Mesendoderm (in vitro differentiated cells): ENCODE measurements around the gene CCNY.
A peak's percentile ranks its signal among the peaks of the same experiment; 100 is the strongest.
"Not testable (repeated sequence)": the region's sequence is repeated elsewhere in the genome, so short reads cannot be mapped to it uniquely, and the experiment has no call there.

Experiments used
- DNase-seq: peaks from one replicate; pipeline ENCODE4 v3.0.0; 2013
- H2AK5ac ChIP-seq: 2 replicates; pipeline ENCODE4 v1.6.1; 2013; ENCODE audit warnings: low read length, inconsistent platforms
- H2BK120ac ChIP-seq: 2 replicates; pipeline ENCODE4 v1.6.1; 2013; ENCODE audit warnings: low read depth, mild to moderate bottlenecking, low read length, moderate library complexity, mixed read lengths
- H2BK15ac ChIP-seq: replicated peaks from 2 replicates; pipeline ENCODE4 v1.6.1; 2013; ENCODE audit warnings: low read depth, mild to moderate bottlenecking, moderate library complexity
- H2BK5ac ChIP-seq: 2 replicates; pipeline ENCODE4 v1.6.1; 2013; ENCODE audit warnings: low read length, inconsistent platforms
- H3K18ac ChIP-seq: 2 replicates; pipeline ENCODE4 v1.6.1; 2013; ENCODE audit warnings: mild to moderate bottlenecking, low read length, mixed read lengths
- H3K23ac ChIP-seq: one replicate; pipeline ENCODE4 v1.6.1; 2013; ENCODE audit warnings: low read length
- H3K27ac ChIP-seq: 2 replicates; pipeline ENCODE4 v1.5.1; 2013; ENCODE audit warnings: low read depth, mild to moderate bottlenecking, inconsistent platforms, low read length, moderate library complexity
- H3K27me3 ChIP-seq: 2 replicates; pipeline ENCODE4 v1.6.1; 2013; ENCODE audit warnings: low read length, control low read depth, mild to moderate bottlenecking, inconsistent platforms; ENCODE audit not compliant: insufficient read depth, poor library complexity
- H3K36me3 ChIP-seq: 2 replicates; pipeline ENCODE4 v1.6.1; 2013; ENCODE audit warnings: low read length, inconsistent platforms; ENCODE audit not compliant: control insufficient read depth, insufficient read depth
- H3K4ac ChIP-seq: one replicate; pipeline ENCODE4 v1.6.1; 2013; ENCODE audit warnings: low read depth, mild to moderate bottlenecking, low read length, moderate library complexity
- H3K4me1 ChIP-seq: 2 replicates; pipeline ENCODE4 v1.6.1; 2013; ENCODE audit warnings: low read depth, low read length, inconsistent platforms; ENCODE audit not compliant: control insufficient read depth
- H3K4me2 ChIP-seq: 2 replicates; pipeline ENCODE4 v1.6.1; 2013; ENCODE audit warnings: low read length
- H3K4me3 ChIP-seq: 2 replicates; pipeline ENCODE4 v1.5.1; 2013; ENCODE audit warnings: mild to moderate bottlenecking, low read length
- H3K56ac ChIP-seq: one replicate; pipeline ENCODE4 v1.6.1; 2013; ENCODE audit warnings: low read length
- H3K79me1 ChIP-seq: 2 replicates; pipeline ENCODE4 v1.6.1; 2013; ENCODE audit warnings: low read length, inconsistent platforms
- H3K79me2 ChIP-seq: 2 replicates; pipeline ENCODE4 v1.6.1; 2013; ENCODE audit warnings: mild to moderate bottlenecking, low read length; ENCODE audit not compliant: control insufficient read depth, insufficient read depth
- H3K9ac ChIP-seq: 2 replicates; pipeline ENCODE4 v1.6.1; 2013; ENCODE audit warnings: low read length, inconsistent platforms
- H4K5ac ChIP-seq: one replicate; pipeline ENCODE4 v1.6.1; 2013; ENCODE audit warnings: low read length
- H4K8ac ChIP-seq: one replicate; pipeline ENCODE4 v1.6.1; 2013; ENCODE audit warnings: low read depth, mild to moderate bottlenecking, control low read depth, low read length, moderate library complexity
- WGBS: extraction: QIAGEN DNeasy Blood & Tissue Kit; methylation state at CpG from one replicate; pipeline ENCODE4 v1.1.7; 2013; ENCODE audit warnings: low lambda C conversion rate, missing lambda C conversion rate; ENCODE audit not compliant: insufficient coverage; ENCODE audit errors: extremely low coverage; 5-methylcytosine and 5-hydroxymethylcytosine counted together

The CCNY gene

DNA sequence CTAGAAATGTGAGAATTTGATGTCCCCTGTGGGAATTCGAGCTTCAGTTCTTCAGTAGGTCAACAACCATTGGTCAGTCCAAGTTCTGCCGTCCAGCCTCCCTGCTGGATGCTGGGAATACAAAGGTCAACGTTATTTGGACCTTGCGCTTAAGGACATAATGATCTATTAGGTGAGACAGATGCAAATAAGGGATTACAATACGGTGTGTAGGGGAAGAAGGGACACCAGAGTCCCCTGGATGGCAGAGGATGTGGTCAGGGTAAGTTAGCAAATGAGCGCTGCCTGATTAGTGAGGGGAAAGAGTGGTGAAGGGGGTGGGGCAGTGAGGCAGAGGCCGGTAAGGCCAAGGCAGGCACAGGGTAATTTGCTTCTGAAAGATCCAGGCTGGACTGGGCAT lies 16.2 kb downstream of the CCNY start:
- no peak overlapping the region for H2BK120ac ChIP-seq
- no peaks in the 10 kb centered on the region for H3K27me3 ChIP-seq
- H3K27ac ChIP-seq: no peak overlapping the region
- no CpG with 5 or more reads among the region's 7 CpGs for WGBS
- H3K79me2 ChIP-seq: peaks cover 55% of the 10 kb centered on the region
- no peak for DNase-seq
- H3K9ac ChIP-seq: no peak overlapping the region
- no peak overlapping the region for H2BK5ac ChIP-seq
- no peak overlapping the region for H3K56ac ChIP-seq
- no peak overlapping the region for H3K4ac ChIP-seq
- H3K4me3 ChIP-seq: no peak overlapping the region
- no peak overlapping the region for H4K5ac ChIP-seq
- H3K36me3 ChIP-seq: no peaks in the 10 kb centered on the region
- peak overlapping the region; percentile 24 for H3K23ac ChIP-seq
- H4K8ac ChIP-seq: no peak overlapping the region
- no peak overlapping the region for H2AK5ac ChIP-seq
- no peak overlapping the region for H3K18ac ChIP-seq
- H2BK15ac ChIP-seq: no peak overlapping the region
- no peak overlapping the region for H3K4me2 ChIP-seq
- H3K4me1 ChIP-seq: no peaks in the 10 kb centered on the region
- peaks cover 35% of the 10 kb centered on the region for H3K79me1 ChIP-seq

DNA sequence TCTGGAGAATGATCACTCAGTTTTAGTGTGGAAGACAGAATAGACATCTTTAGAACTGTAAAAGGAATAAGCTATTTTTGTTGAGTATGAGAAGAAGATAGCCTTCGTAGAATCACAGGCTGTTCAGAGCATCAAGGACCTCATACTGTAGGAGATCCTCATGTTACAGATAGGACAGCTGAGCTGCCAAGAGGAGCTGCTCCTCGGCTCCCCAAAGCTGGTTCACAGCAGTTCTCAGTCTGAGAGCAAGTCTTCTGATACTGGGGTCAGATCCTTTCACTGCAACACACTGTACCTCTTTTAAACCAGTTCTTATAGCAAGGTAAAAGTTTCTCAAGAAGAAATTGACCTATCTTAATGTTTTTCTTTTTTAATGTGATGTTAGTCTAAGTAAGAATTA lies 17.1 kb downstream of the CCNY start:
- no peak overlapping the region for H3K4me2 ChIP-seq
- H3K36me3 ChIP-seq: no peaks in the 10 kb centered on the region
- WGBS: no CpG with 5 or more reads among the region's 2 CpGs

DNA sequence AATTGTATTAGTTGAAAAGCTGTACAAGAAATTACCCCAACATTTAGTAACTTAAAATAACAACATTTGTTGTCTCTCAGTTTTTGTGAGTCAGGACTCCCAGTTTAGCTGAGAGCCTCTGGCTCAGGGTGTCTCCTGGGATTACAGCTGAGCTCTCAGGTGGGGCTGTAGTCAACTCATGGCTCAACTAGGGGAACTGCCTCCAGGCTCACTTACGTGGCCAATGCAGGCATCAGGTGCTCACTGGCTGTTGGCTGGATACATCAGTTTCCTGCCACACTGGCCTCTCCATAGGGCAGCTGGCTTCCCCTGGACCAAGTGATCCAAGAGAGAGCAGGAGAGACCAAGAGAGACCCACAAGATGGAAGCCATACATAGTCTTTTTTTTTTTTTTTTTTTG lies 17.5 kb downstream of the CCNY start:
- peaks cover 36% of the 10 kb centered on the region for H3K79me1 ChIP-seq
- H3K27ac ChIP-seq: no peak overlapping the region
- no peak overlapping the region for H3K23ac ChIP-seq
- no peak overlapping the region for H4K8ac ChIP-seq
- no peak overlapping the region for H3K4ac ChIP-seq
- H4K5ac ChIP-seq: no peak overlapping the region
- H3K9ac ChIP-seq: no peak overlapping the region
- no peak overlapping the region for H2BK15ac ChIP-seq
- H3K56ac ChIP-seq: no peak overlapping the region
- no CpG with 5 or more reads among the region's 1 CpG for WGBS
- H3K4me1 ChIP-seq: no peaks in the 10 kb centered on the region
- H3K36me3 ChIP-seq: no peaks in the 10 kb centered on the region
- no peak overlapping the region for H3K18ac ChIP-seq
- H3K4me2 ChIP-seq: no peak overlapping the region
- no peak overlapping the region for H2BK120ac ChIP-seq
- H3K79me2 ChIP-seq: peaks cover 53% of the 10 kb centered on the region
- H3K4me3 ChIP-seq: no peak overlapping the region
- no peak overlapping the region for H2BK5ac ChIP-seq
- no peaks in the 10 kb centered on the region for H3K27me3 ChIP-seq
- H2AK5ac ChIP-seq: no peak overlapping the region
- DNase-seq: no peak

More for the DNA sequence above, 17.1 kb downstream of the CCNY start:
- Histone ChIP-seq H3K27me3 (no peaks in the 10 kb centered on the region), H3K9ac (no peak overlapping the region), H3K23ac (no peak overlapping the region), H3K4me1 (no peaks in the 10 kb centered on the region), H4K5ac (no peak overlapping the region), H4K8ac (no peak overlapping the region), H2AK5ac (no peak overlapping the region), H3K4ac (no peak overlapping the region), H2BK120ac (no peak overlapping the region), H3K56ac (no peak overlapping the region), H3K18ac (no peak overlapping the region), H2BK5ac (no peak overlapping the region), H3K79me1 (peaks cover 35% of the 10 kb centered on the region), H3K4me3 (no peak overlapping the region), H2BK15ac (no peak overlapping the region), H3K27ac (no peak overlapping the region), H3K79me2 (peaks cover 52% of the 10 kb centered on the region)
- DNase-seq: no peak

DNA sequence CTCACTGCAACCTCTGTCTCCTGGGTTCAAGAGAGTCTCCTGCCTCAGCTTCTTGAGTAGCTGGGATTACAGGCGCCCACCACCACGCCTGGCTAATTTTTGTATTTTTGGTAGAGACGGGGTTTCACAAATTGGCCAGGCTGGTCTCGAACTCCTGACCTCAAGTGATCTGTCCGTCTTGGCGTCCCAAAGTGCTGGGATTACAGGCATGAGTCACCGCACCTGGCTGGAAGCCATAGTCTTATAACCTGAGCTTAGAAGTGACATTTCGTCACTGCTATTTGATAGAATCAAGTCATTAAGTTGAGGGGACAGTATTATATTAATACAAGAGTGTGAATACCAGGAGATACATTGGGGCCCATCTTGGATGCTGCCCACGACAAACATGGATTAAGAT lies 17.9 kb downstream of the CCNY start:
- H3K56ac ChIP-seq, H3K9ac ChIP-seq, H2BK120ac ChIP-seq, H2BK15ac ChIP-seq, H3K4me3 ChIP-seq, H2AK5ac ChIP-seq, H3K4me1 ChIP-seq, DNase-seq, H3K36me3 ChIP-seq, H3K18ac ChIP-seq, H3K4me2 ChIP-seq, H4K5ac ChIP-seq, H3K27me3 ChIP-seq, H3K4ac ChIP-seq, H3K23ac ChIP-seq, H2BK5ac ChIP-seq, H3K27ac ChIP-seq, H4K8ac ChIP-seq: not testable (repeated sequence)
- H3K79me1 ChIP-seq: peaks cover 38% of the 10 kb centered on the region
- no CpG with 5 or more reads among the region's 9 CpGs for WGBS
- H3K79me2 ChIP-seq: peaks cover 52% of the 10 kb centered on the region

DNA sequence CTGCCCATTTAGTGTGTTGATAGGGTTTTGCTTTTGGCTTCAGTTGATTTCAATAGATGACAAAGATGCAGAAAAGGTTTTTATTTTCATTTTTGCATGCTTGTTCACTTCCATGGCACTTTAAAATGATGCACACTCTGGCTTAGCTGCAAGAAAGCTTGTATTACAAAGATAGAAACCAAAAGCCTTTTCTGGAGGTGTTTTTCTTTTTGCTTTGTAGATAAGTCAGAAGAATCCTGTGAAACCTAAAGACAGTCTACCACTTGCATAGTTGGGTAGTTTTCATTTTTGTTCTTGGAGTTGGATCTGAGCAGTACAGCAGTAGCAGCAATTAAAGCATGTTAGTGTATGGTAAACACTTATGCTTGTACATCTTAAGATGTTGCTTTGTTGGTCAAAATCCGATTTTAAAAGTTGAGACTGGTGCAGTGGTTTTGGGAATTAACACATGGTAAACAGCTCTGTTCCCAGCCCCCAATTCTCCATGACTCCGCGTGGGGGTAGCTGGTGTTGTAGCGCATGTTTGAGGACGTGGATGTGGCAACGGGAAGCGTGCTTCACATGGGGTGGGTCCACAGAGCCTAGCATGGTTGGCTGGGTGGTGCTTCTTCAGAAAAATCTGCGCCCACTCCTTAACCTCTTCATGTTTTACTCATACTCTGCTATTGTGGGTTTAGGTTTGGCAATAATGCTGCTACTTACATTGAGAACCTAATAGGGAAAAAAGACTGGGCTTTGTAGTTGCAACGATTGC lies 19.8 kb downstream of the CCNY start:
- no peak overlapping the region for H3K23ac ChIP-seq
- H3K4ac ChIP-seq: no peak overlapping the region
- H3K4me1 ChIP-seq: no peaks in the 10 kb centered on the region
- H2BK5ac ChIP-seq: no peak overlapping the region
- peaks cover 31% of the 10 kb centered on the region for H3K79me1 ChIP-seq
- no peak overlapping the region for H2AK5ac ChIP-seq
- no peak overlapping the region for H3K4me3 ChIP-seq
- no peak overlapping the region for H4K5ac ChIP-seq
- H3K27ac ChIP-seq: no peak overlapping the region
- H3K56ac ChIP-seq: no peak overlapping the region
- no peak overlapping the region for H3K4me2 ChIP-seq
- no peaks in the 10 kb centered on the region for H3K36me3 ChIP-seq
- no peak overlapping the region for H4K8ac ChIP-seq
- H2BK15ac ChIP-seq: no peak overlapping the region
- no peak overlapping the region for H3K9ac ChIP-seq
- no CpG with 5 or more reads among the region's 9 CpGs for WGBS
- DNase-seq: no peak
- H2BK120ac ChIP-seq: no peak overlapping the region
- H3K27me3 ChIP-seq: no peaks in the 10 kb centered on the region
- no peak overlapping the region for H3K18ac ChIP-seq
- peaks cover 45% of the 10 kb centered on the region for H3K79me2 ChIP-seq

DNA sequence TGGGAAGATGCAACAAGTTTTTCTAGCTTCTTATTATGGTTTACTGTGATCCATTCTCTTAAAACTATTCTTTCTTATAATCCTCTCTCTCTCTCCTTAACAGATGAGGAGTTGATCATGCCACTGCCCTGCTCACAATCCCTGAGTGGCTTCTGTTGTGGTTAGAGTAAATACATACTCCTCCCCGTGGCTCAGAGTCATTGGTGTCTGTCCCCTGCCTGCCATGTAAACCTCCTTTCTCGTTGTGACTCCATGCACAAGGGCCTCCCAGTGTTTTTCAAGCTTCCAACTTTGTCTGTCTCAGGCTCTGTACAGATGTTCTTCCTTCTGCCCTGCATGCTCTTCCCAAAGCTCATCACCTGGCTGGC lies 20.4 kb downstream of the CCNY start:
- Histone ChIP-seq H2BK15ac (no peak overlapping the region), H4K5ac (no peak overlapping the region), H4K8ac (no peak overlapping the region), H3K23ac (no peak overlapping the region), H3K56ac (no peak overlapping the region), H3K4me1 (no peaks in the 10 kb centered on the region), H3K4me3 (no peak overlapping the region), H2BK120ac (no peak overlapping the region), H3K79me2 (peaks cover 43% of the 10 kb centered on the region), H2AK5ac (no peak overlapping the region), H3K4me2 (no peak overlapping the region), H3K79me1 (peaks cover 31% of the 10 kb centered on the region), H3K4ac (no peak overlapping the region), H2BK5ac (no peak overlapping the region), H3K27me3 (no peaks in the 10 kb centered on the region), H3K36me3 (no peaks in the 10 kb centered on the region), H3K27ac (no peak overlapping the region), H3K9ac (no peak overlapping the region), H3K18ac (no peak overlapping the region)
- no peak for DNase-seq
- no CpG with 5 or more reads among the region's 2 CpGs for WGBS
